ENCODE measurements around the gene KIF5C. TPM values are rescaled to one million over a fixed set of nuclear protein-coding genes. Genes with fewer than 3 reads are reported as not detected.

KIF5C gene
- total RNA-seq, 4 donors from 2014 or later = 0.77 to 11.0 (median 1.9) TPM

DNA sequence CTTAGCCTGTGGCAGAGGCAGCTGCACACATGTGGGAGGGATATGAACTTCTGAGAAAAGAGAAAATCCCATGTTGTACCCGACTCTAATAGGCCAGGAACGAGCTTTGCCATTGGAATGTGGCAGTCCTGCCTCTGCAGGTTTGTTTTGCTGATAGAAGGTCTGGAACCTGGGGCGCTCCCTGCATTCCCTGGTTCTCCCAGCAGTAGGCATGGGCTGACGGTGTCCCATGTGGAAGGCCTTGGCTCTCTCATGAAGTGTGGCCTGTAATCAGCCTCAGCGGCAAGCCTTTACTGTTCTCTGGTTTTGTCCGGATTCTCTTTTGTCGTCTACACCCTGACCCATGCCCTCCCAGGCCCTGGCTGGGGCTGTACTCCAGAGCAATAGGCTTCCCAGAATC is 72.3 kb downstream of the KIF5C start:
- no peak for DNase-seq
- Histone ChIP-seq H3K9me3 (no peaks in the 10 kb centered on the region), H3K4me3 (no peak overlapping the region), H3K4me1 (no peaks in the 10 kb centered on the region), H3K27ac (no peak overlapping the region), H3K27me3 (no peaks in the 10 kb centered on the region), H3K36me3 (no peaks in the 10 kb centered on the region)
- TF ChIP-seq, protein P1, sequence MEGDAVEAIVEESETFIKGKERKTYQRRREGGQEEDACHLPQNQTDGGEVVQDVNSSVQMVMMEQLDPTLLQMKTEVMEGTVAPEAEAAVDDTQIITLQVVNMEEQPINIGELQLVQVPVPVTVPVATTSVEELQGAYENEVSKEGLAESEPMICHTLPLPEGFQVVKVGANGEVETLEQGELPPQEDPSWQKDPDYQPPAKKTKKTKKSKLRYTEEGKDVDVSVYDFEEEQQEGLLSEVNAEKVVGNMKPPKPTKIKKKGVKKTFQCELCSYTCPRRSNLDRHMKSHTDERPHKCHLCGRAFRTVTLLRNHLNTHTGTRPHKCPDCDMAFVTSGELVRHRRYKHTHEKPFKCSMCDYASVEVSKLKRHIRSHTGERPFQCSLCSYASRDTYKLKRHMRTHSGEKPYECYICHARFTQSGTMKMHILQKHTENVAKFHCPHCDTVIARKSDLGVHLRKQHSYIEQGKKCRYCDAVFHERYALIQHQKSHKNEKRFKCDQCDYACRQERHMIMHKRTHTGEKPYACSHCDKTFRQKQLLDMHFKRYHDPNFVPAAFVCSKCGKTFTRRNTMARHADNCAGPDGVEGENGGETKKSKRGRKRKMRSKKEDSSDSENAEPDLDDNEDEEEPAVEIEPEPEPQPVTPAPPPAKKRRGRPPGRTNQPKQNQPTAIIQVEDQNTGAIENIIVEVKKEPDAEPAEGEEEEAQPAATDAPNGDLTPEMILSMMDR (IDR thresholded peaks at IDR 0.05) = no peak
- no peak for TF ChIP-seq POLR2A (IDR thresholded peaks at IDR 0.05)
- intact Hi-C loops (cut with DNase I; ENCODE audit: low total_unique reads) = no loop called here

DNA sequence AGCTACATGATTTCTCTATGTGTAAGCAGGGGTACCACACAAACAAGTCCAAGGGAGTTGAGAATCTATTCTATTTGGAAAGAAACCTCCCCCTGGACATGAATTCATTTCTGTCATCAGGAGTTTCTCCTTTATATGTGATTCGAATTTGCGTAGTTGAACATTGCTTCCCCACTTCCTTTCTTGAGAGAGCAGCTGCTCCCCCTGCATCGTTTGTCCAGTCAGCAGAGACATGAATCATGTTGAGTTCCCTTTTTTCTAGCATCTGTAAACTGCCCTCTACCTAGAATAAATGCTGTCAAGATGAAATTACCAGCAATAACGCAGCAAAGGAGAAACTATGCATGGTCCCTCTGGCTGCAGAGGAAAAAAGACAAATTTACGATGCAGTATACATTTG is 73.8 kb downstream of the KIF5C start:
- Histone ChIP-seq H3K27me3 (no peaks in the 10 kb centered on the region), H3K27ac (no peak overlapping the region), H3K9me3 (no peaks in the 10 kb centered on the region), H3K4me1 (no peaks in the 10 kb centered on the region), H3K4me3 (no peak overlapping the region), H3K36me3 (no peaks in the 10 kb centered on the region)
- DNase-seq = no peak
- TF ChIP-seq, protein P1 (IDR thresholded peaks at IDR 0.05) = no peak
- no peak for TF ChIP-seq POLR2A (IDR thresholded peaks at IDR 0.05)
- intact Hi-C loops (cut with DNase I; ENCODE audit: low total_unique reads) = no loop called here

DNA sequence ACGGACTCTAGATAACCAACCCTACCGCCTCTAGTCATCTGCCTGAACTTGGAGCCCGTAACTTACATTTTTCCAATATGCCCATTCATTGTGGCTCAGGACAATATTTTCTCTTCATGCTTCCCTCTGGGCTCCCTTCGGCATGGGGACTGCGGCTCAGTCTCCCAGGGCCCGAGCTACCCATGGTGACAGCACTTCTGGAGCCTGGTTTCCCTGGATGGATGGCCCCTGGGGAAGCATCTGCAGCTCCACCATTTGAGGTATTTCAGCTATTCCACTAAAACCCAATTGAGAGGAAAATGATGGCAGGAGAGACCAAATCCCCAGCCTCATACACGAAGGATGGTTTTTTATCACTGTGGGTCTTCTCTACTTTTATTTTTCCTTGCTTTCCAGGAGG is 74.3 kb downstream of the KIF5C start:
- Histone ChIP-seq H3K27ac (no peak overlapping the region), H3K36me3 (no peaks in the 10 kb centered on the region), H3K4me1 (no peaks in the 10 kb centered on the region), H3K4me3 (no peak overlapping the region), H3K27me3 (no peaks in the 10 kb centered on the region), H3K9me3 (no peaks in the 10 kb centered on the region)
- no peak for DNase-seq
- intact Hi-C loops (cut with DNase I; ENCODE audit: low total_unique reads) = no loop called here
- TF ChIP-seq, protein P1 (IDR thresholded peaks at IDR 0.05) = no peak
- no peak for TF ChIP-seq POLR2A (IDR thresholded peaks at IDR 0.05)

DNA sequence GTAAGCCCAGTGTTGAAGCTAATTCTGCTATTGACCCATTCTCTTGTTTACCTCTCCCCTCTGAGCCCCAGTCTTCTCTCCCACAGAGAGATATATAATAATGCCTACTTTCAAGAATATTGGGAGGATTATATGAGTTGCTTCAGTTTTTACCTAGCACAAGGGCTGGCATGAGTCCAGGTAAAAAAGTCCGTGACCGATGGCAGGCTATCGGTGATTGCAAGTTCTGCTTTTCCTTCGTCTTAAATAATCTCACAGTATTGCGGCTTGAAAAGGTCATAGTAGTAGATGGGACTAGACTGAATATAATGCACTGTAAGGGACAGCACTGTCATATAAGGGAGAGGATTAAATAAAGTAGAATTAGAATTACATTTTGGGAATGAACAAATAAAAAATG is 77.6 kb downstream of the KIF5C start:
- intact Hi-C loops (cut with DNase I; ENCODE audit: low total_unique reads) = no loop called here
- no peak for TF ChIP-seq POLR2A (IDR thresholded peaks at IDR 0.05)
- TF ChIP-seq, protein P1 (IDR thresholded peaks at IDR 0.05) = no peak
- no peak overlapping the region for H3K27ac ChIP-seq
- no peaks in the 10 kb centered on the region for H3K4me1 ChIP-seq
- no peak for DNase-seq
- H3K4me3 ChIP-seq = no peak overlapping the region
- no peaks in the 10 kb centered on the region for H3K27me3 ChIP-seq
- no peaks in the 10 kb centered on the region for H3K9me3 ChIP-seq
- H3K36me3 ChIP-seq = no peaks in the 10 kb centered on the region

DNA sequence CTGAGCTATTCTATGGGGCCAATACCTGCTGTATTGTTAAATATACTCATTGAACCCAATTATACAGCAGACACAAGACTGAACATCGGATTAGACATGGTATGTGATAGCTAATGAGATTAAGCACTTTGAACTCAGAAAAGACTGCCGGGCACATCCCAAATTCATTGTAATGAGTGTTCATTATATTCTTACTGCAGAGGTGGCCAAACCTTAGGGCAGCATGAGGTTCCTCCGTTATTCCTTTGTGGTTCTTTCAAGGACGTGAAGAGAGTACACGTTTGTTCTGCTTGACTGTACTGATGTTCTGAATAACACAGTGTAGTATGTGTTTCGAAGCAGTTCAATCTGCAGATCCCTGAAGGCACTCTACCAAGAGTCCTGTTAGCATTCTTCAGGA is 78.4 kb downstream of the KIF5C start:
- Histone ChIP-seq H3K27ac (no peak overlapping the region), H3K9me3 (no peaks in the 10 kb centered on the region), H3K4me3 (no peak overlapping the region), H3K27me3 (no peaks in the 10 kb centered on the region), H3K36me3 (no peaks in the 10 kb centered on the region), H3K4me1 (no peaks in the 10 kb centered on the region)
- DNase-seq = no peak
- intact Hi-C loops (cut with DNase I; ENCODE audit: low total_unique reads) = no loop called here
- no peak for TF ChIP-seq POLR2A (IDR thresholded peaks at IDR 0.05)
- TF ChIP-seq, protein P1 (IDR thresholded peaks at IDR 0.05) = no peak
